Breast epithelium (tissue), 4 donors: Measurements from ENCODE around the gene MEFV. TPM values are rescaled to one million over a fixed set of nuclear protein-coding genes. Genes with fewer than 3 reads are reported as not detected.
"Not testable (repeated sequence)": the region's sequence is repeated elsewhere in the genome, so short reads cannot be mapped to it uniquely, and the experiment has no call there.

ENCODE experiments used
- DNase-seq, 2 donors: peaks; one replicate each; pipeline ENCODE4 v3.0.0-alpha.2; 2019; ENCODE audit warnings: low spot score in 2 of 2
- H3K27ac ChIP-seq, 2 donors: fragments of 200-600 bp; sonication (generic) in 1 of 2; one replicate each; pipeline ENCODE4 v1.5.1; 2016 to 2019; ENCODE audit warnings: mild to moderate bottlenecking in 1 of 2
- H3K27me3 ChIP-seq, 2 donors: fragments of 200-600 bp; sonication (generic) in 1 of 2; one replicate each; pipeline versions ENCODE4 v1.5.1 to v1.6.0; 2017 to 2019; ENCODE audit warnings: control low read depth in 1 of 2, mild to moderate bottlenecking in 1 of 2
- H3K36me3 ChIP-seq: fragments of 200-600 bp; one replicate; pipeline ENCODE4 v1.5.1; 2019
- H3K4me1 ChIP-seq, 2 donors: fragments of 200-600 bp; sonication (generic); one replicate each; pipeline ENCODE4 v1.5.1; 2016 to 2019; ENCODE audit warnings: control low read depth in 1 of 2
- H3K4me3 ChIP-seq, 3 donors: fragments of 200-600 bp; sonication (generic); 1 replicate in 2 of 3; 2 replicates in 1 of 3; pipeline ENCODE4 v1.5.1; 2016 to 2019; ENCODE audit warnings: mild to moderate bottlenecking in 3 of 3, moderate library complexity in 2 of 3
- H3K9me3 ChIP-seq, 2 donors: fragments of 200-600 bp; sonication (generic) in 1 of 2; one replicate each; pipeline ENCODE4 v1.5.1; 2016 to 2019; ENCODE audit warnings: control low read depth in 1 of 2
- POLR2A ChIP-seq: fragments of 450-650 bp; IDR thresholded peaks from one replicate; pipeline ENCODE4 v1.6.1; 2016; ENCODE audit warnings: antibody characterized with exemption, mild to moderate bottlenecking, moderate library complexity
- POLR2AphosphoS5 ChIP-seq, 3 donors: sonication (generic); formaldehyde crosslinking; IDR thresholded peaks; one replicate each; pipeline ENCODE4 v1.6.1; 2017; ENCODE audit warnings: antibody characterized with exemption in 3 of 3
- intact Hi-C: fragments of 100-400 bp; cut with DNase I; formaldehyde crosslinking; loops from one replicate; pipeline ENCODE4 v1.15.1; 2023; ENCODE audit warnings: low total_unique reads
- total RNA-seq, 3 donors: library from RNA; depleted of rRNA; stranded (reverse); fragments of >200 nt; gene quantifications; one replicate each; pipeline ENCODE4 v1.1.0, GENCODE V29; 2016
- TF ChIP-seq, protein P1 (sequence below), 3 donors: fragments of 450-650 bp; IDR thresholded peaks; one replicate each; pipeline ENCODE4 v1.5.1; 2016 to 2017; ENCODE audit warnings: antibody characterized with exemption in 3 of 3, mild to moderate bottlenecking in 3 of 3, moderate library complexity in 3 of 3

The MEFV gene
- total RNA-seq, 3 donors from 2014 or later = 0.66 to 5.6 (median 1.8) TPM

GRCh38 chr16:3212567-3212966 is 43.9 kb downstream of the MEFV start:
- intact Hi-C loops = no loop called here
- Histone ChIP-seq H3K4me1 (no peaks in the 10 kb centered on the region), H3K36me3 (no peaks in the 10 kb centered on the region), H3K27ac (no peak overlapping the region), H3K27me3 (no peaks in the 10 kb centered on the region), H3K4me3 (no peak overlapping the region), H3K9me3 (peaks cover 3 to 22% of the 10 kb centered on the region in 2 donors)
- no peak for DNase-seq
- TF ChIP-seq, protein P1, sequence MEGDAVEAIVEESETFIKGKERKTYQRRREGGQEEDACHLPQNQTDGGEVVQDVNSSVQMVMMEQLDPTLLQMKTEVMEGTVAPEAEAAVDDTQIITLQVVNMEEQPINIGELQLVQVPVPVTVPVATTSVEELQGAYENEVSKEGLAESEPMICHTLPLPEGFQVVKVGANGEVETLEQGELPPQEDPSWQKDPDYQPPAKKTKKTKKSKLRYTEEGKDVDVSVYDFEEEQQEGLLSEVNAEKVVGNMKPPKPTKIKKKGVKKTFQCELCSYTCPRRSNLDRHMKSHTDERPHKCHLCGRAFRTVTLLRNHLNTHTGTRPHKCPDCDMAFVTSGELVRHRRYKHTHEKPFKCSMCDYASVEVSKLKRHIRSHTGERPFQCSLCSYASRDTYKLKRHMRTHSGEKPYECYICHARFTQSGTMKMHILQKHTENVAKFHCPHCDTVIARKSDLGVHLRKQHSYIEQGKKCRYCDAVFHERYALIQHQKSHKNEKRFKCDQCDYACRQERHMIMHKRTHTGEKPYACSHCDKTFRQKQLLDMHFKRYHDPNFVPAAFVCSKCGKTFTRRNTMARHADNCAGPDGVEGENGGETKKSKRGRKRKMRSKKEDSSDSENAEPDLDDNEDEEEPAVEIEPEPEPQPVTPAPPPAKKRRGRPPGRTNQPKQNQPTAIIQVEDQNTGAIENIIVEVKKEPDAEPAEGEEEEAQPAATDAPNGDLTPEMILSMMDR (IDR thresholded peaks at IDR 0.05) = no peak
- no peak for TF ChIP-seq POLR2AphosphoS5 (IDR thresholded peaks at IDR 0.05)
- TF ChIP-seq POLR2A = no peak

DNA sequence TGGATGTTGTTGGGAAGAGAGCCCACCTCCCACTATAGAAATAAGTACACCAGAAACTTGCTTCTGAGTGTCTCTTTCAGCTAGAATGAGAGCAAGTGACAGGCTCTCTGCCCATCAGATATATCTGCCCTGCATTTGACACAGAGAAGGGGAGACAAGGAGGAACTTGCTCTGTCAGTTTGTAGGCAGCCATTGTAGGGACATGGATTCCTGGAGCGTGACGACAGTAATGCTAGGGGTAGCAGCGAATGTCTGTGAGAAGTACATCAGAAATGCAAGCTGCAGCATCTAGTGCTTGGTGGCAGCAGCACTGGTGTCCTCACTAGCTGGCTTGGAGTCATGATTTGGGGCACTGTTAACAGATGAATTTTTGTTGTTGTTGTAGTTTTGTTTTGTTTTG is 44.4 kb downstream of the MEFV start:
- intact Hi-C loops = no loop called here
- H3K27me3 ChIP-seq = no peaks in the 10 kb centered on the region
- no peak overlapping the region for H3K27ac ChIP-seq
- TF ChIP-seq POLR2AphosphoS5 (IDR thresholded peaks at IDR 0.05) (no peak), POLR2A (no peak)
- TF ChIP-seq, protein P1 (IDR thresholded peaks at IDR 0.05) = no peak
- H3K36me3 ChIP-seq = no peaks in the 10 kb centered on the region
- peaks cover 3 to 19% of the 10 kb centered on the region in 2 donors for H3K9me3 ChIP-seq
- no peak for DNase-seq
- no peaks in the 10 kb centered on the region for H3K4me1 ChIP-seq
- H3K4me3 ChIP-seq = no peak overlapping the region

DNA sequence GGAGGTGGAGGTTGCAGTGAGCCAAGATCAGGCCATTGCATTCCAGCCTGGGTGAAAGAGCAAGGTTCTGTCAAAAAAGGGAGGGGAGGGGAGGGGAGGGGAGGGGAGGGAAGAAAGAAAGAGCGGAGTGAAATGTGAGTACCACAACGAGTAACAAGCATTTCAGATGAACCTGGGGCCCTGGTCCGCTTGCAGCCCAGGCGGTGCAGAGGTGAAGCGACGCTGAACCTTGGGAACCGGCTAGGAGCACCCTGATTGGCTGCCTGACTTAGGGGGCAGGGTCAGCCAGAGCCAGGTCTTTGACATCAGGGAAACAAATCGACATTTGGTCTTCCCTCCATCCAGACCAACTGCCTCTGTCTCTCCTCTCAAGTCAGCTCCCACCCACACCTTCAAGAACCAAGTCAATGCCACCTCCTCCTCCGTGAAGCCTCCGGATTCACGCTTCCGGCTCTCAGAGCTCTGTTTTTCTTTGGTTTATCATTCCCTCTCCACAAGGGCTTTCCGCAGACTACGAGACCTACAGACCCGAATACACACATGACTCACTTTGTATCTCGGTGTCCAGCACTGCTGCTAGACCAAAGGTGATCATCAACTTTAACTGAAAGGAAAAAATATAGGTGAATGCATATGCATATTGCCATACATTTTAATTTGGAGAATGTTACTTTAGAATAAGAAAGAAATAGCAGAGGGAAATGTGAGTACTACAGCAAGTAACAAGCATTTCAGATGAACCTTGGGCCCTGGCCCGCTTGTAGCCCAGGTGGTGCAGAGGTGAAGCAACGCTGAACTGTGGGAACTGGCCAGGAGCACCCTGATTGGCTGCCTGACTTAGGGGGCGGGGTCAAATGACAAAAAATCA is 49.1 kb downstream of the MEFV start:
- Histone ChIP-seq H3K27ac (no peak overlapping the region), H3K36me3 (no peaks in the 10 kb centered on the region), H3K4me3 (no peak overlapping the region), H3K9me3 (peaks cover 23 to 25% of the 10 kb centered on the region in 2 donors), H3K4me1 (no peaks in the 10 kb centered on the region), H3K27me3 (peaks cover 0 to 6% of the 10 kb centered on the region in 2 donors)
- no peak for DNase-seq
- TF ChIP-seq POLR2A = no peak
- TF ChIP-seq, protein P1 (IDR thresholded peaks at IDR 0.05) = no peak
- TF ChIP-seq POLR2AphosphoS5 (IDR thresholded peaks at IDR 0.05) = no peak
- intact Hi-C loops = no loop called here

GRCh38 chr16:3205939-3206338 is 50.5 kb downstream of the MEFV start:
- intact Hi-C loops, H3K36me3 ChIP-seq, H3K4me3 ChIP-seq, H3K4me1 ChIP-seq, H3K27ac ChIP-seq, DNase-seq, H3K27me3 ChIP-seq: not testable (repeated sequence)
- H3K9me3 ChIP-seq = peaks cover 22 to 23% of the 10 kb centered on the region in 2 donors

DNA sequence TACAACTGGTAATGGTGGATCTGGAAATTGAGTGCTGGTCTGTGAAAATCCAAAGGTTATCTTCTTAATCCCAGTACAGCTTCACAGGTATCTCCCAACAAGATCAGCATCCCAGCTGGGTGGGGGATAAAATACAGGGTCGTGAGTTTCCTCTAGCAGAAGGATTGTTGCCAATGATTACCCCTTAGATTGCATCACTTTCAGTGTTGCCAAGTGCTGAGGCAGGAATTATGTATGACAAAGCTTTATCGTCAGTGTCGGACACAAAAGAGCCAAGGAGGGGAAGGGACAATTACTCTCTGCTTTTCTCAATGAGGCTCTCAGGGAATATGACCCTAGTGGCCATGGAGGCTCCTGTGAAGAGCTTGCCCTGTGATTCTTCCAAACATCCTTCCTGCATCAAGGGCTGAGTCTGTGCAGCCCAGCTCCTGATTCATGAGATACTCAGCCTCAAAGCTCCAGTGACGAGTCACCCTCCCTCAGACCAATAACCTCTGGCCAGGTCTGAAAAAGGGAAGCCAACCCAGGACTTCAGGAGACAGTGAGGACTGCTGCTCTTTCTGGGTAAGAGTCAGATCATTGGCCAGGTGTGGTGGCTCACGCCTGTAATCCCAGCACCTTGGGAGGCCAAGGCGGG is 53.4 kb downstream of the MEFV start:
- TF ChIP-seq POLR2AphosphoS5 (IDR thresholded peaks at IDR 0.05) = no peak
- no peak for TF ChIP-seq POLR2A
- TF ChIP-seq, protein P1 (IDR thresholded peaks at IDR 0.05) = no peak
- no peak for DNase-seq
- H3K36me3 ChIP-seq = no peaks in the 10 kb centered on the region
- no peak overlapping the region for H3K27ac ChIP-seq
- intact Hi-C loops = no loop called here
- H3K27me3 ChIP-seq = peaks cover 0 to 11% of the 10 kb centered on the region in 2 donors
- no peaks in the 10 kb centered on the region for H3K4me1 ChIP-seq
- peaks cover 23 to 25% of the 10 kb centered on the region in 2 donors for H3K9me3 ChIP-seq
- no peak overlapping the region for H3K4me3 ChIP-seq
